GM10248 (cell line): ENCODE results near the gene FAM222B.

Source experiments
- CTCF ChIA-PET: fragments of 300-600 bp; sonication (Branson Sonifier 250); formaldehyde crosslinking; extraction: SDS; loops from one replicate; lab custom pipeline; 2021; ENCODE audit warnings: antibody characterized with exemption; lab: Yijun Ruan, JAX
- POLR2A ChIA-PET: fragments of 350-650 bp; sonication (Branson Sonifier 250); formaldehyde crosslinking; extraction: SDS; loops from one replicate; lab custom pipeline; 2020; ENCODE audit warnings: antibody characterized with exemption; lab: Yijun Ruan, JAX
- DNase-seq: peaks from one replicate; pipeline ENCODE4 v3.0.0; 2012; ENCODE audit errors: extremely low spot score
- CTCF ChIP-seq: IDR thresholded peaks from 2 replicates; pipeline ENCODE4 v1.5.1; 2012; ENCODE audit warnings: mild to moderate bottlenecking, low read depth; ENCODE audit errors: extremely low read depth, missing control alignments, control extremely low read depth

FAM222B gene

GRCh38 chr17:28842282-28843012 is at the start of gene FAM222B:
Gene FAM222B, minus strand, starts transcription at chr17:28842790. Its CDS starts 76,123 bp downstream, at chr17:28766667.
- POLR2A ChIA-PET: interaction anchor here (0.6 to 1.2 kb wide), 4 partner anchors 52 to 611 kb away, joined by 3 to 7 read pairs (median 3); partner anchors contain the start of genes SDF2 and SUPT6H
- CTCF ChIA-PET: interaction anchor here (0.7 to 2.2 kb wide), 13 partner anchors 9 to 116 kb away, joined by 3 to 7 read pairs (median 4); partner anchors contain the start of gene TLCD1
- DNase-seq: peak; percentile 99
- no peak for TF ChIP-seq CTCF

GRCh38 chr17:28892024-28892423 is 49.4 kb upstream of the FAM222B start:
- TF ChIP-seq CTCF: no peak
- DNase-seq: peak; percentile 51
- POLR2A ChIA-PET: interaction anchor here (0.6 kb wide), 1 partner anchor 509 kb away, joined by 4 read pairs; no protein-coding TSS in a partner anchor
- CTCF ChIA-PET: interaction anchor here (1.7 to 2.9 kb wide), 7 partner anchors 10 to 164 kb away, joined by 6 to 11 read pairs (median 9); partner anchors contain the start of genes DHRS13, FAM222B and NEK8

DNA sequence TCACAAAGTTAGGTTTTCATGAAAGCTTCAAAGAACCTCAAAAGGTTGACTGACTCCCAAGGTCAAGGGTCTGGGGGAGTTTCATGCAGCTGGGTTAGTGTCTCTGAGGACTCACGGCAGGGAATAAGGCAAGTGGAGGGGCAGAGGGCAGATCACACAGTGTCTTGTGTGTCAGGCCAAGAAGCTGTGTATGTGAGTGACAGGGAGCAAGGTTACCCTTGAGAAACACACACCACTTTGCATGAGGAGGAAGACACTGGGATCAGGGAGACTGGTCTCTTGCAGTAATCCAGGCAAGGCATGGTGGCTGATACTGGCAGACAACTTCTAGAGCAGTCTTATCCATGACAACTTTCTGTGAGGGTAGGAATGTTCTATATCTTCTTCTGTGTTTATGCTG is 48.6 kb upstream of the FAM222B start:
- CTCF ChIA-PET: interaction anchor here (1.7 to 2.9 kb wide), 6 partner anchors 9 to 163 kb away, joined by 6 to 11 read pairs (median 9); partner anchors contain the start of genes DHRS13 and NEK8
- POLR2A ChIA-PET: no interaction called here

DNA sequence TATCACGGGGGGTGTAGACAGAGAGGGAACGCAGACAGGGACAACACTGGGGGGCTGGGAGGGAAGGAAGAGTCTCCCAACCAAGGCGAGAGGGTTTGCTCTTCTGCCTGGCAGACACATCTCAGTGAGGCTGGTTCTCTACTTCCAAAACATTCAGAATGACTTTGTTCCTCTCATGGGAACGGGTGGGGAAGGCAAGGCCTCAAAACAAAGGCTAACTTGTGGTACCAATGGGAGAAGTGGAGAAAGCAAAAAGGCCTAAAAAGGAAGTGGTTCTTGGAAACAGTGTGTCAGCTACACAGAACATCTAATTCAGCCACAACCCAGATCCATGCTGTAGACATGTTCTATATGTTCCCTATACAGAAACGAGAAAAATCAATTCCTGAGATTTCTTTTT is 47.4 kb upstream of the FAM222B start:
- TF ChIP-seq CTCF: no peak
- ChIA-PET CTCF (interaction anchor here (1.0 to 2.9 kb wide), 4 partner anchors 8 to 126 kb away, joined by 3 to 11 read pairs (median 8); partner anchors contain the start of gene DHRS13), POLR2A (no interaction called here)
- no peak for DNase-seq

More for the DNA sequence above, 48.6 kb upstream of the FAM222B start:
- DNase-seq: no peak
- no peak for TF ChIP-seq CTCF

- DNase-seq: no peak
- ChIA-PET CTCF (interaction anchor here (1.6 kb wide), 1 partner anchor 10 kb away, joined by 6 read pairs; no protein-coding TSS in a partner anchor), POLR2A (no interaction called here)
- no peak for TF ChIP-seq CTCF
Observed at GRCh38 chr17:28888832-28889231, 46.2 kb upstream of the FAM222B start.

DNA sequence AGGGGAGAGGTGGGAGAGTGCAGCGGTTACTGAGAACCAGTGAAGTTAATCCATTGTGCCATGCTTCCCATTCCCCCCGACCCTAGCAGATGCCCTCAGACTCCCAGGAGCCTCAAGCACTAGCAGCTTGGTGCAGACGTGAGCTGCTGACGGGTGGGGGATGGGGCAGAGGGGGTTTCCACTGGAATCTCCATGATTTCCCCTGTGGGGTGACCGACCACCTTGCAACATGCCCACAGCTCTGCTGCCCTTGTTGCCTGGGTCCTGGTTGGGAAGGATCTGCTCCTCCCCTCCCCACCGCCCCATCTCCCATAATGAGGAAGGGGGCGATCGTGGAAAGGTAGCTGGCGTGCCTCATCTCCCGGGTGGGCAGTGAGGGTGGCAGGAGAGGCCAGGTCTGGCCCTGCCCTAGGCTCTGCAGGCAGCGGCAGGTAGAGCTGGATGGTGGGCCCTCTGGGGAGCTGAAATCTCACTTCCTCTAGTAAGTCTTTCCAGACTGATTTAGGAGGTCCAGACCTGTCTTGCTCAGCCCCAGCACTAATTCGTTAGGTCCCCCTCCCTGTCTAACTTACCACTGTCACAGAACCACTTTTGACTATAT is 45.4 kb upstream of the FAM222B start:
- ChIA-PET POLR2A (no interaction called here), CTCF (interaction anchor here (0.7 to 1.6 kb wide), 6 partner anchors 9 to 229 kb away, joined by 3 to 6 read pairs (median 4); partner anchors contain the start of gene FLOT2)
- TF ChIP-seq CTCF: no peak
- no peak for DNase-seq
